AG09309 (cell line): ENCODE measurements around the gene SORBS2.

Experiments used
- DNase-seq: peaks from one replicate; pipeline ENCODE4 v3.0.0-alpha.2; 2010; ENCODE audit warnings: low read depth
- H3K4me3 ChIP-seq: 2 replicates; pipeline ENCODE4 v1.5.1; 2011; ENCODE audit warnings: mild to moderate bottlenecking, low read depth, low read length, moderate library complexity; ENCODE audit not compliant: control insufficient read depth
- CTCF ChIP-seq: IDR thresholded peaks from 2 replicates; pipeline ENCODE4 v1.5.1; 2011; ENCODE audit warnings: mild to moderate bottlenecking, low read depth, low read length, inconsistent platforms; ENCODE audit not compliant: insufficient read depth, control insufficient read depth; ENCODE audit errors: missing control alignments

Gene SORBS2

GRCh38 chr4:185787926-185788679 is 23.9 kb downstream of the SORBS2 start:
- H3K4me3 ChIP-seq, result no peak overlapping the region
- DNase-seq, result no peak
- TF ChIP-seq CTCF, result no peak

- no peak for TF ChIP-seq CTCF
- no peak for DNase-seq
- H3K4me3 ChIP-seq, result no peak overlapping the region
Measured at GRCh38 chr4:185786422-185786821, 25.6 kb downstream of the SORBS2 start.

GRCh38 chr4:185783574-185783973 is 28.4 kb downstream of the SORBS2 start:
- no peak for DNase-seq
- TF ChIP-seq CTCF, result no peak
- H3K4me3 ChIP-seq, result no peak overlapping the region

GRCh38 chr4:185782523-185782922 is 29.5 kb downstream of the SORBS2 start:
- DNase-seq, result no peak
- no peak for TF ChIP-seq CTCF
- no peak overlapping the region for H3K4me3 ChIP-seq

- TF ChIP-seq CTCF, result no peak
- no peak overlapping the region for H3K4me3 ChIP-seq
- no peak for DNase-seq
Measured at GRCh38 chr4:185781555-185782215, 30.3 kb downstream of the SORBS2 start.

GRCh38 chr4:185780472-185780871 is 31.5 kb downstream of the SORBS2 start:
- TF ChIP-seq CTCF, result no peak
- DNase-seq, result no peak
- H3K4me3 ChIP-seq, result no peak overlapping the region
